ENCODE results near the gene PRKN. TPM values are rescaled to one million over a fixed set of nuclear protein-coding genes. Genes with fewer than 3 reads are reported as not detected.
"Not testable (repeated sequence)": the region's sequence is repeated elsewhere in the genome, so short reads cannot be mapped to it uniquely, and the experiment has no call there.

The PRKN gene
- total RNA-seq, 4 donors from 2014 or later: 4.4 to 669 (median 10.5) TPM

- Histone ChIP-seq H3K4me1 (no peaks in the 10 kb centered on the region), H3K27ac (no peak overlapping the region), H3K27me3 (no peaks in the 10 kb centered on the region), H3K9me3 (no peaks in the 10 kb centered on the region), H3K4me3 (no peak overlapping the region), H3K36me3 (no peaks in the 10 kb centered on the region)
- DNase-seq: no peak
- TF ChIP-seq POLR2A (IDR thresholded peaks at IDR 0.05) (no peak), CTCF (IDR thresholded peaks at IDR 0.05) (no peak)
Measured at GRCh38 chr6:161828355-161828754, 899.2 kb downstream of the PRKN start.

- H3K9me3 ChIP-seq: no peaks in the 10 kb centered on the region
- TF ChIP-seq CTCF (IDR thresholded peaks at IDR 0.05) (no peak), POLR2A (IDR thresholded peaks at IDR 0.05) (no peak)
- no peaks in the 10 kb centered on the region for H3K4me1 ChIP-seq
- no peaks in the 10 kb centered on the region for H3K36me3 ChIP-seq
- H3K27me3 ChIP-seq: no peaks in the 10 kb centered on the region
- no peak for DNase-seq
- no peak overlapping the region for H3K27ac ChIP-seq
- H3K4me3 ChIP-seq: no peak overlapping the region
Measured at GRCh38 chr6:161826512-161826911, 901.1 kb downstream of the PRKN start.

- not testable (repeated sequence) for DNase-seq
Measured at GRCh38 chr6:161822204-161822603, 905.4 kb downstream of the PRKN start.

GRCh38 chr6:161817881-161818280 is 909.7 kb downstream of the PRKN start:
- no peaks in the 10 kb centered on the region for H3K27me3 ChIP-seq
- DNase-seq: no peak
- H3K36me3 ChIP-seq: no peaks in the 10 kb centered on the region
- no peak overlapping the region for H3K27ac ChIP-seq
- no peak overlapping the region for H3K4me3 ChIP-seq
- H3K4me1 ChIP-seq: no peaks in the 10 kb centered on the region
- no peaks in the 10 kb centered on the region for H3K9me3 ChIP-seq
- TF ChIP-seq POLR2A (IDR thresholded peaks at IDR 0.05) (no peak), CTCF (IDR thresholded peaks at IDR 0.05) (no peak)

More at GRCh38 chr6:161822204-161822603, 905.4 kb downstream of the PRKN start:
- not testable (repeated sequence) for H3K27me3 ChIP-seq, H3K36me3 ChIP-seq, H3K4me3 ChIP-seq, H3K9me3 ChIP-seq, H3K4me1 ChIP-seq, H3K27ac ChIP-seq

GRCh38 chr6:161815965-161816364 is 911.6 kb downstream of the PRKN start:
- Histone ChIP-seq H3K27ac (no peak overlapping the region), H3K27me3 (no peaks in the 10 kb centered on the region), H3K4me1 (no peaks in the 10 kb centered on the region), H3K4me3 (no peak overlapping the region), H3K9me3 (no peaks in the 10 kb centered on the region), H3K36me3 (no peaks in the 10 kb centered on the region)
- no peak for TF ChIP-seq CTCF (IDR thresholded peaks at IDR 0.05)
- TF ChIP-seq POLR2A (IDR thresholded peaks at IDR 0.05): no peak
- DNase-seq: no peak

GRCh38 chr6:161813156-161813555 is 914.4 kb downstream of the PRKN start:
- Histone ChIP-seq H3K4me3 (no peak overlapping the region), H3K27me3 (no peaks in the 10 kb centered on the region), H3K27ac (no peak overlapping the region), H3K36me3 (no peaks in the 10 kb centered on the region), H3K9me3 (no peaks in the 10 kb centered on the region), H3K4me1 (no peaks in the 10 kb centered on the region)
- no peak for DNase-seq
- no peak for TF ChIP-seq POLR2A (IDR thresholded peaks at IDR 0.05)
- no peak for TF ChIP-seq CTCF (IDR thresholded peaks at IDR 0.05)
